ENCODE measurements around the gene PKD1. TPM values are rescaled to one million over a fixed set of nuclear protein-coding genes. Genes with fewer than 3 reads are reported as not detected.
A peak's percentile ranks its signal among the peaks of the same experiment; 100 is the strongest.
"Not testable (repeated sequence)": the region's sequence is repeated elsewhere in the genome, so short reads cannot be mapped to it uniquely, and the experiment has no call there.

The PKD1 gene
- total RNA-seq, 6 donors from 2014 or later = 75.4 to 567 (median 106) TPM

- H3K9me3 ChIP-seq; ATAC-seq (ENCODE audit: low FRiP score in 2 of 2); H3K27ac ChIP-seq; H3K27me3 ChIP-seq; H3K4me1 ChIP-seq; H3K4me3 ChIP-seq: not testable (repeated sequence)
- WGBS, 2 donors = 96 to 100% methylated on average over 4 to 15 of the region's 21 CpGs
- peak in 1 of 2 donors; percentile 56 for DNase-seq
- peaks cover 0 to 81% (median 53%) of the 10 kb centered on the region in 4 donors for H3K36me3 ChIP-seq
These were observed 30.4 kb downstream of the PKD1 start for GRCh38 chr16:2105291-2105690.

- 83% methylated on average over 4 of the region's 20 CpGs; no CpG with 5 or more reads in 1 of the 2 donors for WGBS, 2 donors
- peaks cover 0 to 81% (median 53%) of the 10 kb centered on the region in 4 donors for H3K36me3 ChIP-seq
- H3K9me3 ChIP-seq, H3K27ac ChIP-seq, H3K4me1 ChIP-seq, H3K4me3 ChIP-seq, H3K27me3 ChIP-seq: not testable (repeated sequence)
- DNase-seq = peak in 1 of 2 donors; percentile 14
- peak in 1 of 2 donors; percentile 63 for ATAC-seq (ENCODE audit: low FRiP score in 2 of 2)
These were observed 31.2 kb downstream of the PKD1 start for GRCh38 chr16:2104464-2104863.

GRCh38 chr16:2102471-2102870 is 33.2 kb downstream of the PKD1 start:
- 96% methylated on average over 16 of the region's 19 CpGs; no CpG with 5 or more reads in 1 of the 2 donors for WGBS, 2 donors
- ATAC-seq (ENCODE audit: low FRiP score in 2 of 2) = no peak
- peaks cover 0 to 72% (median 45%) of the 10 kb centered on the region in 4 donors for H3K36me3 ChIP-seq

GRCh38 chr16:2101581-2101980 is 34.1 kb downstream of the PKD1 start:
- WGBS, 2 donors = 88 to 98% methylated on average over 11 of the region's 16 CpGs
- peaks cover 0 to 73% (median 53%) of the 10 kb centered on the region in 4 donors for H3K36me3 ChIP-seq
- H3K4me1 ChIP-seq; DNase-seq; H3K27me3 ChIP-seq; H3K4me3 ChIP-seq; H3K9me3 ChIP-seq; H3K27ac ChIP-seq; ATAC-seq (ENCODE audit: low FRiP score in 2 of 2): not testable (repeated sequence)

More at GRCh38 chr16:2102471-2102870, 33.2 kb downstream of the PKD1 start:
- H3K27ac ChIP-seq = no peak overlapping the region
- no peak overlapping the region for H3K4me3 ChIP-seq
- no peaks in the 10 kb centered on the region for H3K9me3 ChIP-seq
- TF ChIP-seq CTCF (IDR thresholded peaks at IDR 0.05) (no peak), POLR2A (IDR thresholded peaks at IDR 0.05) (no peak), POLR2AphosphoS5 (IDR thresholded peaks at IDR 0.05) (no peak), EP300 (IDR thresholded peaks at IDR 0.05) (no peak)
- no peaks in the 10 kb centered on the region for H3K27me3 ChIP-seq
- no peaks in the 10 kb centered on the region for H3K4me1 ChIP-seq
- DNase-seq = no peak

GRCh38 chr16:2097689-2098088 is 38.0 kb downstream of the PKD1 start:
- H3K27ac ChIP-seq; H3K4me3 ChIP-seq; H3K27me3 ChIP-seq; DNase-seq; H3K9me3 ChIP-seq; H3K4me1 ChIP-seq; ATAC-seq (ENCODE audit: low FRiP score in 2 of 2): not testable (repeated sequence)
- H3K36me3 ChIP-seq = peaks cover under 1 to 84% (median 63%) of the 10 kb centered on the region in 4 donors
- 98 to 100% methylated on average over 1 to 5 of the region's 14 CpGs for WGBS, 2 donors

- no peaks in the 10 kb centered on the region for H3K9me3 ChIP-seq
- WGBS, 2 donors = 93% methylated on average over 23 of the region's 25 CpGs; no CpG with 5 or more reads in 1 of the 2 donors
- H3K27me3 ChIP-seq = no peaks in the 10 kb centered on the region
- DNase-seq (peak in 1 of 2 donors; percentile 88), ATAC-seq (ENCODE audit: low FRiP score in 2 of 2) (peak in 1 of 2 donors; percentile 26)
- peaks cover 0 to 3% (median 0%) of the 10 kb centered on the region in 4 donors for H3K4me1 ChIP-seq
- no peak overlapping the region for H3K4me3 ChIP-seq
- H3K27ac ChIP-seq = no peak overlapping the region
- TF ChIP-seq CTCF (IDR thresholded peaks at IDR 0.05) (no peak), POLR2A (IDR thresholded peaks at IDR 0.05) (no peak), EP300 (IDR thresholded peaks at IDR 0.05) (no peak), POLR2AphosphoS5 (IDR thresholded peaks at IDR 0.05) (no peak)
- H3K36me3 ChIP-seq = peaks cover 3 to 86% (median 64%) of the 10 kb centered on the region in 4 donors
These were observed 38.7 kb downstream of the PKD1 start for GRCh38 chr16:2096853-2097595.
